BE2C (cell line): Measurements from ENCODE around the gene BTNL9.

Source experiments
- DNase-seq: peaks from one replicate; pipeline ENCODE4 v3.0.0-alpha.2; 2020
- H3K27me3 ChIP-seq: fragments of 250-450 bp; sonication (Bioruptor Pico); 2 replicates; pipeline ENCODE4 v1.5.1; 2020; ENCODE audit warnings: mild to moderate bottlenecking
- H3K36me3 ChIP-seq: fragments of 250-450 bp; sonication (Bioruptor Pico); 2 replicates; pipeline ENCODE4 v1.5.1; 2020; ENCODE audit warnings: mild to moderate bottlenecking
- H3K4me1 ChIP-seq: fragments of 250-450 bp; sonication (Bioruptor Pico); 2 replicates; pipeline ENCODE4 v1.5.1; 2020
- H3K4me3 ChIP-seq: 2 replicates; pipeline ENCODE4 v1.5.1; 2011; ENCODE audit warnings: low read depth, low read length
- H3K9me3 ChIP-seq: fragments of 250-450 bp; sonication (Bioruptor Pico); 2 replicates; pipeline ENCODE4 v1.5.1; 2020
- CTCF ChIP-seq: IDR thresholded peaks from 2 replicates; pipeline ENCODE4 v1.5.1; 2012; ENCODE audit warnings: mild to moderate bottlenecking, low read depth, low read length

Gene BTNL9

GRCh38 chr5:181081989-181082388 is 41.9 kb downstream of the BTNL9 start:
- H3K27me3 ChIP-seq, result peaks cover 23% of the 10 kb centered on the region
- no peaks in the 10 kb centered on the region for H3K9me3 ChIP-seq
- H3K4me3 ChIP-seq, result no peak overlapping the region
- no peaks in the 10 kb centered on the region for H3K4me1 ChIP-seq
- no peak for TF ChIP-seq CTCF
- H3K36me3 ChIP-seq, result no peaks in the 10 kb centered on the region
- no peak for DNase-seq

GRCh38 chr5:181084621-181085195 is 44.6 kb downstream of the BTNL9 start:
- Histone ChIP-seq H3K4me1 (no peaks in the 10 kb centered on the region), H3K9me3 (no peaks in the 10 kb centered on the region), H3K36me3 (no peaks in the 10 kb centered on the region), H3K27me3 (peaks cover 23% of the 10 kb centered on the region), H3K4me3 (no peak overlapping the region)
- no peak for TF ChIP-seq CTCF
- DNase-seq, result no peak

- H3K4me1 ChIP-seq, result no peaks in the 10 kb centered on the region
- DNase-seq, result no peak
- no peak for TF ChIP-seq CTCF
- H3K36me3 ChIP-seq, result no peaks in the 10 kb centered on the region
- peaks cover 23% of the 10 kb centered on the region for H3K27me3 ChIP-seq
- H3K4me3 ChIP-seq, result no peak overlapping the region
- no peaks in the 10 kb centered on the region for H3K9me3 ChIP-seq
Measured at GRCh38 chr5:181086026-181086883, 46.2 kb downstream of the BTNL9 start.

- H3K9me3 ChIP-seq, result no peaks in the 10 kb centered on the region
- H3K36me3 ChIP-seq, result no peaks in the 10 kb centered on the region
- no peak for DNase-seq
- no peak overlapping the region for H3K4me3 ChIP-seq
- H3K27me3 ChIP-seq, result peaks cover 23% of the 10 kb centered on the region
- no peaks in the 10 kb centered on the region for H3K4me1 ChIP-seq
- TF ChIP-seq CTCF, result no peak
Measured at GRCh38 chr5:181086884-181087205, 46.8 kb downstream of the BTNL9 start.

GRCh38 chr5:181087309-181087708 is 47.2 kb downstream of the BTNL9 start:
- TF ChIP-seq CTCF, result no peak
- Histone ChIP-seq H3K27me3 (peaks cover 23% of the 10 kb centered on the region), H3K36me3 (no peaks in the 10 kb centered on the region), H3K4me1 (no peaks in the 10 kb centered on the region), H3K9me3 (no peaks in the 10 kb centered on the region), H3K4me3 (no peak overlapping the region)
- DNase-seq, result no peak

- Histone ChIP-seq H3K4me3 (no peak overlapping the region), H3K27me3 (peaks cover 23% of the 10 kb centered on the region), H3K36me3 (no peaks in the 10 kb centered on the region), H3K4me1 (no peaks in the 10 kb centered on the region), H3K9me3 (no peaks in the 10 kb centered on the region)
- peak; percentile 62 for TF ChIP-seq CTCF
- no peak for DNase-seq
Measured at GRCh38 chr5:181088289-181088688, 48.2 kb downstream of the BTNL9 start.
